ENCODE measurements around the gene RNASE13.

DNA sequence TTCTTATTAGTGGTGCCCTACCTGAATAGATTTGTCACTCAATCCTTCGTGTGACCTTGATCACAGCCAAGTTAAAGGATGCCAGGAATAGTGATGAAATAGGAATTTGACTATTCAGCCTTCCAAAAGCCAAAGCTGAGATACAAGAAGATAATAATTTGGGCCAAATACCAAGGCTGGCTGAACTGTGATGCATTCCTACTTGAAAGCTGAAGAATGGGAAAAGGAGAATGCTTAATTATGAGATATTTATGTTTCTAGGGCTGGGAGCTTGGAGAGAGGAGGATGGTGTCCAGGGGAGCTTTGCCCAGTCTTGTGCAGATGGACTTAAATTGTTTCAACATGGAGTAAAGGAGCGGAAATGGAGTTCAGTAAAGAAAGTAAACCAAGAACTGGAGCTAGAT lies 12.8 kb upstream of the RNASE13 start:
- no peak for TF ChIP-seq POLR2AphosphoS5 (IDR thresholded peaks at IDR 0.05; ENCODE audit: borderline replicate concordance, low read depth, low read length)
- no peak for TF ChIP-seq EZH2 (IDR thresholded peaks at IDR 0.05)
- no peak for TF ChIP-seq FOXP2 (optimal IDR thresholded peaks at IDR 0.05; ENCODE audit: control extremely low read depth, extremely low read length, insufficient read depth)

All from SK-N-MC (cell line).